GM19452 (cell line): ENCODE measurements around the gene RET.

Experiments
- ATAC-seq: cut with Tn5 transposase; IDR thresholded peaks from one replicate; pipeline ENCODE4 v1.9.1; 2021; ENCODE audit not compliant: unreplicated experiment

The RET gene

GRCh38 chr10:43076876-43077420, at the start of gene RET:
RET (plus strand) TSS chr10:43077069; CDS start chr10:43077259, 190 bp downstream.
- no peak for ATAC-seq

DNA sequence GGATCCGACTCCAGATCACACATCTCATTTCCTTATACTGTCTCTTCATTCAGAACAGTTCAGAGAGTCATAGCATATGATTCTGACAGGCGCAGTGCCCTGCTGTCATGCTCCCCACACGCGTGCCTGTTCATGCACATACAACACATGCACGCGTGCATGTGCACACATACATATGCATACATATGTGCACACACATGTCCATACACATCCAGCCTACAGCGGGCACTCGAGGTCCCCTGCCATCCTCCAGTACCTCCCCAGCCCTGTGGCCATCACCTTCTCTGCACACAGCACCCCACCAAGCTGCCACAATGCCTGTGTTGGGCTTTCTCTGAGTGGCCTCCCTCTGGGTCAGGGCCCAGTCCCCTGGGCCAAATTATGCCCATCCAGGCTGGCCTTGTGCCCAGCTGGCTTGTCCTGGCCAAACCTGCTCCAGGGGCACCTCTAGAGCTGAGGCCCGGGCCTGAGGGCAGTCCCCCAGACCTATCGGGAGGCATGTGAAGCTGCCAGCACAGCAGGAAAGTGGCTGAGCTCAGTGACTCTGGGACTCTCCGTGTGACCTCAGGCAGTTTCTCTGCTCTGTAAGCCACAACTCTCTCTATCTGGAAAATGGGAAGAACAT, 49.4 kb upstream of the RET start:
- no peak for ATAC-seq

DNA sequence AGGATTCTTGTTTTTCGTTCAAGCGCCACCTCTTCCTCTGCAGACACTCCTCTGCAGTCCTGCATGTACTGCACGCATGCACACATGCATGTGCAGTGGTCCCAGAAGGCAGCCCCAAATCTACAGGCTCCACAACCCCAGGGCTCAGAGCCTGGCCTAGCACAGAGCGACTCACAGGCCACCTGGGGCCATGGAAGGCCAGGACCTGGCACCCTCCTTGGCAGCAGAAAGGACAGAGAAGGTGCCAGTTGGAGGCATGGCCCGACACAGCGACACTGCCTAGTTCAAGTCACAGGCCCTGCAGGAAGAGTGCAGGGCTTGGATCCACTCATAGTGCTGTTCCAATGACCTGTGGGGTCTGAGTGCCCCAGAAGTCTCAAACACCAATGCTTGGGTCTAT, 48.7 kb upstream of the RET start:
- ATAC-seq: no peak

DNA sequence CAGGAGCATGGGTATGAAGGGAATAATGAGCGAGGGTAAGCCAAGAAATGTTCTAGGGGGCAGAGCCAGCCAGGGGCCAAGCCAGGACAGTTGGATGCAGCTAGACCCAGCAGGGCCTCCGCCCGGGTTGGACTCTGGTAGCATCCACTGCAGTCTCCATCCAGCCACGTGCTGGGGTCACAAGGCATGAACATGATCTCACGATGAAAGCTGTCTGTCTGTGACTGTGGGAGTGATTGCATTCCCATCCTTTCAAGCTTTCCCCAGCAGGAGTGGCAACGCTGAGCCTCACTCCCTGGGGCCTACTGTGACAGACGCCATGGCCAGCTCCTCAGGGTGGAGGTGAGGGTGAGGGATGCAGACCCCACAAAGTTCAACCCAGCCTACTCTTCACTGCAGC, 47.8 kb upstream of the RET start:
- ATAC-seq: no peak

DNA sequence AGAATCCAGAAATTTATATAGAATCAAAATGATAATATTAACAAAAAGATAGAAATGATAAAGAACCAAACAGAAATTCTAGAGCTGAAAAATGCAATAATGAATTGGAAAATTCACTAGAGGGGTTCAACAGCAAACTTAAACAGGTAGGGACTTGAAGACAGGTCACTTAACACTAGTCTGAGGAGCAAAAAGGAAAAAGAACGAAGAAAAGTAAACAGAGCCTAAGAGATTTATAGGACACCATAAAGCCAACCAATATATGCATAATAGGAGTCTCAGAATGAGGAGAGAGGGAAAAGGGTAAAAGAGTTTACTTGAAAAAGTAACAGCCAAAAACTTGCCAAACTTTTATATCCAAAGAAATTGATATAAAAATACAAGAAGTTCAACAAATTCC, 44.3 kb upstream of the RET start:
- no peak for ATAC-seq

GRCh38 chr10:43035800-43036199, 41.1 kb upstream of the RET start:
- no peak for ATAC-seq

GRCh38 chr10:43036481-43037428, 40.1 kb upstream of the RET start:
- no peak for ATAC-seq

GRCh38 chr10:43037440-43037839, 39.4 kb upstream of the RET start:
- no peak for ATAC-seq

GRCh38 chr10:43037942-43038782, 38.7 kb upstream of the RET start:
- ATAC-seq: no peak

DNA sequence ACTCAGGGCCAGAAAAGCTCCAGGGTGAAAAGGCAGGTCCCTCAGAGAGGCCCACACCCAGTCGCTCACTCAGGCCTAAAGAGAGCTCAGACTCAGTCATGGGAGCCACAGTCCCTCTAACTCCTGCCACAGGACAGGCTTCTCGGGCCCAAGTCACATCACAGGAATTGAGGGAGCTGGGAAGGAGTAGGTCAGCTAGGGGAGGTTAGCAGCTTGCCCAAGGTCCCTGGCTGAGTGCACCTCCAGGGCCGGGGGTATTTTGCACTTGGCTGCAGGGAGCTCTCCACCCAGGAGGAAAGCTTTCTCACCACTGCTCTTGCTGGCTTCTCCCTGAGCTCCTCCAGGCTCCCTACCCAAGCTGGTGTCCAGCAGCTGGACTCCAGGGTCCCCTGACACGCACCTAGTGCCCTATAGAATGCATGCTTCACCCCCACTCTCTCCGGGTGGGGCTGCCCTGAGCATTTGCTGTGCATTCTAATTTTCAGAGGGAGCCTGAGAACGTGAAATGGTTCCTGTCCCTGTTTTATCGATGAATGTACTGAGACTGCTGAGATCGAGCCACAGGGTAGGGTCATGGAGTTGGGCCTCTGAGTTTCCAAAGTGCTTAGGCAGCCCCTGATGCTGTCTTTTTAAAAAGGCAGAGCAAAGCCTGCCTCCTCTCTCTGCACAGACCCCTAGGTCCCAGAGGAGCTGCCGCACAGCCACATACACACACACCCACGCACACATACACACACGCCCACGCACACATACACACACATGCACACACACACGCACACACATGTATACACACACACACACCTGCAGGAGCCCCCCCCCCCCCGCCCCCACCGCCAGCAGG, 37.9 kb upstream of the RET start:
- ATAC-seq: no peak

GRCh38 chr10:43039624-43040481, 37.0 kb upstream of the RET start:
- ATAC-seq: no peak

DNA sequence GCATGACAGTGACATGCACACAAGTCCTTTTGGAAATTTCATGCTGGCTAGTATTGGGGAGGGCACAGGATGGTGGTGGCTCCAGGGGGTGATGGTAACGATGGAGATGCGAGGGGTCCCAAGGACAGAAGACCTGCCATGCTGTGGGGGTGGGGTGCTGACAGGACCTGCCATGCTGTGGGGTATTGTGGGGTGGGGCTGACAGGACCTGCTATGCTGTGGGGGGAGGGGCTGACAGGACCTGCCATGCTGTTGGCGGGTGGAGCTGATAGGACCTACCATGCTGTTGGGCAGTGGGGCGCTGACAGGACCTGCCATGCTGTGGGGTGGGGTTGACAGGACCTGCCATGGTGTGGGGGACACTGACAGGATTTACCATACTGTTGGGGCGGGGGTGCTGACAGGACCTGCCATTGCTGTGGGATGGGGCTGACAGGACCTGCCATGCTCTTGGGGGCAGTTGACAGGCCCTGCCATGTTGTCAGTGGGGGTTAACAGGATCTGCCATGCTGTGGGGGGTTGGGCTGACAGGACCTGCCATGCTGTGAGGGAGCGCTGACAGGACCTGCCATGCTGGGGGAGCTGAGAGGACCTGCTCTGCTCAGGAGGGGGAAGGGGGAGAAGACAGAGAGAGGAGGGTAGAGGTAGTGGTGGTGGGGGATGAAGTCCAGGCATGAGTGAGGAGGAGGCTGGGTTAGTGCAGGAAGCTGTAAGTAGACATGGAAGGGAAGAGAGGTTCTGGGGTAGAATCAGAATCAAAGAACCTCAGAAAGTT, 36.2 kb upstream of the RET start:
- ATAC-seq: no peak

GRCh38 chr10:43041422-43042342, 35.2 kb upstream of the RET start:
- ATAC-seq: no peak

DNA sequence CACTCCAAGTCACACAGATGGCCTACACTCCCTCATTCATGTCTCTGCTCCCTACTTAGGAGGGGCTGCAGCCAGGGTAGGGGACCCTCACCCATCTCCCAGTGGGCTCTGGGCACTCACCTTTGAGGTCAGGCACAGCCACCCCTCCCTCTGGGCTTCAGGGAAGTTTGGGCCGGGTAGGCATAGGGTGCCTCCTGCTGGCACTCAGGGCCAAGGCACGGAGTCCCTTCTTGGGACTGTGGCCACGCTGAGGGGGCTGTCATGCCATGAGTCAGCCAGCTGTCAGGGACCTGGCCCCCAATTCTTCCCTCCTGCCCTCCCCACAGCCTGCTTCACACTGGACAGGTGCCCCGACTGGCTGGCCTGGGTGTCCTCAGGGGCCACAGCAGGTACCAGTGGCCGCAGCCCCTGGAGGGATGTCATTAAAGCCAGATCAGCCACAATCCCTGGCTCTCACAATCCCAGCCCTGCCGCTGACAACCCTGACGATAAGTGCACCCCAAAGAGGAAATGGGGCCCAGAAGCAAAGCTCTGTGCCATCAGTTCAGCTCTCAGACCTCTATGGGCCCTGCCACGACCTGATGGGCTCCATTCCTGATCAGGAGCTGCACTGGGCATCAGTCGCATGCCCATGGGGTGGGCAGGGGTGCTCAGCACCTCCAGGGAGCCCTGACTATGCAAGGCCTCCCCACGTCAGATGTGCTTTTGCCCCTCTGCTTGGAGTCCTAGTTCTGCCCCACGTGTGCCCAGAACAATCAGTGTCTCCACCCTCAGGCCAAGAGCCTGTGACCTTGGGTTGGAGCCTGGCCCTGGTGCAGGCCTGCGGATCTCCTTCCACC, 34.1 kb upstream of the RET start:
- no peak for ATAC-seq

DNA sequence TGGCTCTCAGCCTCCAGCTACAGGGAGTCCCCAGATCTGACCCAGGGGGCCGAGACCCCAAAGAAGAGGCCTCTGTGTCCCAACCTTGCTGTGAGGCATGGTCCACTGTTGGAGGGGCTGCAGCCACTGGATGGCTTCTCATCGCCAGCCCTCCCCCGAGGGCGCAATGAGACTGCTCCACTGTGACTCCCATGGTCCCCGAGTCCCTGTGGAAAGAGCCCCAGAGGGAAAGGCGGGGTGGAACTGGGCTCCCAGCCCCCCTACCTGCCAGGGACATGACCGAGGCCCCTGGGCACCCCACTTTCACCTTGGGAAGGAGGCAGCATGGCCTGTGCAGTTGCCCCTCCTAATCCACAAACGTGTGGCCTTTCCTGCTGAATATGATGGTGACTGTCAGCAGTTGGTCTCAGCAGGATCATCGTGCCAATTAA, 33.5 kb upstream of the RET start:
- ATAC-seq: no peak

- ATAC-seq: no peak
Measured at GRCh38 chr10:43043773-43044447, 33.0 kb upstream of the RET start.
